Activated CD8-positive, alpha-beta memory T cell treated with anti-CD3 and anti-CD28 coated beads for 24 hours (primary cell): Measurements from ENCODE around the gene ZNF679.
"Not testable (repeated sequence)": the region's sequence is repeated elsewhere in the genome, so short reads cannot be mapped to it uniquely, and the experiment has no call there.

Experiments used
- DNase-seq: peaks from one replicate; pipeline ENCODE4 v3.0.0-alpha.2; 2020

The ZNF679 gene

DNA sequence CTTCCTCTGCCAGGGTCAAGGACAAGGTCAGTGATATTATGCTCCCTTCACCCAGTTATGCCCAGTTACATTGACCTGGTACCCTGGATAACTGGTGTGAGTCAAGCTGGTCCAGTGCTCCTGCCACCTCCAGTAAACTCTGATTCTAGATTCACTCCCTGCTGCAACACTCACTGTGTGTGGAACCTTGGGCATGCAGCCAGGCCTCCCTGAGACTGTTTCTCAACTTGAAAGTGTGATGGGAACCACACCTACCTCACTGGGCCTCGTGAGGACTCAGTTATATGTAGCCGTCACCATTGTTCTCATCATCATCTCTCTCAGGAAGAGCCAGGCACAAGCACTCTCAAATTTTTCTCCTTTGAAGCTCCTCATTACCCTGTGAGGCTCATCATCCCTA, 84.6 kb downstream of the ZNF679 start:
- no peak for DNase-seq

- DNase-seq: peak; percentile 90
Observed at GRCh38 chr7:64313740-64314491, 85.6 kb downstream of the ZNF679 start, which contains the start of gene ZNF736. ZNF736 (plus strand) TSS chr7:64313961; CDS start chr7:64314151, 190 bp downstream.

- DNase-seq: no peak
Observed at GRCh38 chr7:64314566-64314965, 86.3 kb downstream of the ZNF679 start.

- DNase-seq: not testable (repeated sequence)
Observed at GRCh38 chr7:64316031-64316742, 87.9 kb downstream of the ZNF679 start.
